WTC11 (cell line): ENCODE measurements around the gene GRAMD4. TPM values are rescaled to one million over a fixed set of nuclear protein-coding genes. Genes with fewer than 3 reads are reported as not detected.

Source experiments
- ATAC-seq: fragments of 200-7000 bp; cut with Tn5 transposase; 2 replicates; pipeline ENCODE4 v1.10.0; 2021; ENCODE audit warnings: mild to moderate bottlenecking, moderate library complexity
- CTCF ChIA-PET: fragments of 300-600 bp; sonication (Branson Sonifier 250); formaldehyde crosslinking; loops from one replicate; lab custom pipeline; 2021; ENCODE audit warnings: antibody characterized with exemption; lab: Charles Lee
- POLR2A ChIA-PET: fragments of 350-600 bp; sonication (Branson Sonifier 250); formaldehyde crosslinking; loops from one replicate; lab custom pipeline; 2021; ENCODE audit warnings: antibody characterized with exemption; lab: Charles Lee
- DNase-seq: peaks from one replicate; pipeline ENCODE4 v3.0.0; 2021; ENCODE audit warnings: low spot score
- H3K27ac Mint-ChIP-seq: 2 replicates; pipeline ENCODE4 v1.8.0; 2021; ENCODE audit warnings: mixed read lengths
- H3K27me3 Mint-ChIP-seq: 2 replicates; pipeline ENCODE4 v1.8.0; 2021; ENCODE audit warnings: low read depth, mild to moderate bottlenecking, moderate library complexity, mixed read lengths
- H3K36me3 Mint-ChIP-seq: 2 replicates; pipeline ENCODE4 v1.8.0; 2021; ENCODE audit warnings: mixed read lengths
- H3K4me1 Mint-ChIP-seq: 2 replicates; pipeline ENCODE4 v1.8.0; 2022; ENCODE audit warnings: mixed read lengths
- H3K4me3 Mint-ChIP-seq: 2 replicates; pipeline ENCODE4 v1.8.0; 2021; ENCODE audit warnings: mild to moderate bottlenecking, moderate library complexity, mixed read lengths
- H3K9me3 Mint-ChIP-seq: 2 replicates; pipeline ENCODE4 v1.8.0; 2021; ENCODE audit warnings: mixed read lengths
- AFF4 ChIP-seq: sonication (generic); formaldehyde crosslinking; IDR thresholded peaks from 2 replicates; pipeline ENCODE4 v1.8.1; 2023; ENCODE audit warnings: mild to moderate bottlenecking, missing genetic modification reagents, borderline replicate concordance
- ARID4B ChIP-seq: sonication (generic); formaldehyde crosslinking; IDR thresholded peaks from 2 replicates; pipeline ENCODE4 v1.8.0; 2023; ENCODE audit warnings: missing genetic modification reagents, mild to moderate bottlenecking, borderline replicate concordance
- ELF4 ChIP-seq: sonication (generic); formaldehyde crosslinking; IDR thresholded peaks from 2 replicates; pipeline ENCODE4 v1.8.1; 2022; ENCODE audit warnings: low read depth, mild to moderate bottlenecking, moderate library complexity, missing genetic modification reagents
- FOXP1 ChIP-seq: sonication (generic); formaldehyde crosslinking; IDR thresholded peaks from 2 replicates; pipeline ENCODE4 v1.8.0; 2022; ENCODE audit warnings: missing genetic modification reagents, mild to moderate bottlenecking, moderate library complexity, borderline replicate concordance
- GABPB1 ChIP-seq: sonication (generic); formaldehyde crosslinking; IDR thresholded peaks from 2 replicates; pipeline ENCODE4 v1.8.1; 2023; ENCODE audit warnings: mild to moderate bottlenecking, missing genetic modification reagents
- NFATC4 ChIP-seq: fragments of 250-450 bp; sonication (Bioruptor Pico); IDR thresholded peaks from 2 replicates; pipeline ENCODE4 v1.9.0; 2021; ENCODE audit warnings: mild to moderate bottlenecking
- PREB ChIP-seq: sonication (generic); formaldehyde crosslinking; IDR thresholded peaks from 2 replicates; pipeline ENCODE4 v1.8.1; 2022; ENCODE audit warnings: mild to moderate bottlenecking, missing genetic modification reagents, moderate library complexity, borderline replicate concordance
- SMAD4 ChIP-seq: sonication (generic); formaldehyde crosslinking; IDR thresholded peaks from 2 replicates; pipeline ENCODE4 v1.8.0; 2022; ENCODE audit warnings: mild to moderate bottlenecking, missing genetic modification reagents
- SOX15 ChIP-seq: fragments of 250-450 bp; sonication (Bioruptor Pico); IDR thresholded peaks from 2 replicates; pipeline ENCODE4 v1.9.0; 2021; ENCODE audit warnings: mild to moderate bottlenecking
- STAT6 ChIP-seq: sonication (generic); formaldehyde crosslinking; conservative IDR thresholded peaks from 2 replicates; pipeline ENCODE4 v1.8.1; 2023; ENCODE audit warnings: mild to moderate bottlenecking, low read depth, missing genetic modification reagents, moderate library complexity
- TEAD1 ChIP-seq: sonication (generic); formaldehyde crosslinking; IDR thresholded peaks from 2 replicates; pipeline ENCODE4 v1.8.0; 2022; ENCODE audit warnings: mild to moderate bottlenecking, missing genetic modification reagents
- TP53 ChIP-seq: sonication (generic); formaldehyde crosslinking; IDR thresholded peaks from 2 replicates; pipeline ENCODE4 v1.8.1; 2023; ENCODE audit warnings: mild to moderate bottlenecking, missing genetic modification reagents
- ZNF121 ChIP-seq: sonication (generic); formaldehyde crosslinking; IDR thresholded peaks from 2 replicates; pipeline ENCODE4 v1.8.0; 2023; ENCODE audit warnings: missing genetic modification reagents
- ZNF138 ChIP-seq: sonication (generic); formaldehyde crosslinking; conservative IDR thresholded peaks from 2 replicates; pipeline ENCODE4 v1.8.1; 2022; ENCODE audit warnings: mild to moderate bottlenecking, moderate library complexity, missing genetic modification reagents
- ZNF232 ChIP-seq: sonication (generic); formaldehyde crosslinking; IDR thresholded peaks from 2 replicates; pipeline ENCODE4 v1.8.0; 2022; ENCODE audit warnings: mild to moderate bottlenecking, missing genetic modification reagents
- ZNF263 ChIP-seq: sonication (generic); formaldehyde crosslinking; IDR thresholded peaks from 2 replicates; pipeline ENCODE4 v1.8.1; 2022; ENCODE audit warnings: low read depth, mild to moderate bottlenecking, moderate library complexity, missing genetic modification reagents
- ZNF512 ChIP-seq: sonication (generic); formaldehyde crosslinking; IDR thresholded peaks from 2 replicates; pipeline ENCODE4 v1.8.1; 2022; ENCODE audit warnings: missing genetic modification reagents, borderline replicate concordance
- total RNA-seq: library from RNA; stranded (reverse); gene quantifications from 3 replicates; pipeline ENCODE4 v1.2.3, GENCODE V29; 2021

GRAMD4 gene
- total RNA-seq, 1 experiment from 2014 or later: 41.0 TPM

GRCh38 chr22:46696614-46697013 lies 76.4 kb downstream of the GRAMD4 start (continued):
- TF ChIP-seq AFF4 (no peak), ARID4B (CRISPR knock-in tag) (no peak), ZNF121 (CRISPR knock-in tag) (no peak), FOXP1 (CRISPR knock-in tag) (no peak), GABPB1 (CRISPR knock-in tag) (no peak), ZNF232 (CRISPR knock-in tag) (no peak)

- no peaks in the 10 kb centered on the region for H3K27me3 Mint-ChIP-seq
- DNase-seq: no peak
- ATAC-seq: no peak
- no peaks in the 10 kb centered on the region for H3K9me3 Mint-ChIP-seq
- H3K27ac Mint-ChIP-seq: no peak overlapping the region
- H3K4me3 Mint-ChIP-seq: no peak overlapping the region
- CTCF ChIA-PET: no interaction called here
- peaks cover 35% of the 10 kb centered on the region for H3K36me3 Mint-ChIP-seq
- TF ChIP-seq TP53 (CRISPR knock-in tag) (no peak), ZNF263 (CRISPR knock-in tag) (no peak), SMAD4 (CRISPR knock-in tag) (no peak), ZNF138 (no peak), ARID4B (CRISPR knock-in tag) (no peak), GABPB1 (CRISPR knock-in tag) (no peak), ZNF512 (CRISPR knock-in tag) (no peak), NFATC4 (CRISPR knock-in tag) (no peak), STAT6 (no peak), ELF4 (CRISPR knock-in tag) (no peak), SOX15 (CRISPR knock-in tag) (no peak), ZNF121 (CRISPR knock-in tag) (no peak), TEAD1 (no peak), PREB (CRISPR knock-in tag) (no peak)
- H3K4me1 Mint-ChIP-seq: no peaks in the 10 kb centered on the region
- POLR2A ChIA-PET: no interaction called here
Observed at GRCh38 chr22:46697811-46698515, 77.8 kb downstream of the GRAMD4 start.
